Trophoblast cell (in vitro differentiated cells and primary cell): ENCODE measurements around the gene CCT3.
A peak's percentile ranks its signal among the peaks of the same experiment; 100 is the strongest.
"Not testable (repeated sequence)": the region's sequence is repeated elsewhere in the genome, so short reads cannot be mapped to it uniquely, and the experiment has no call there.

Experiments
- DNase-seq, 2 donors: peaks; one replicate each; pipeline ENCODE4 v3.0.0-alpha.2; 2016
- H2AFZ ChIP-seq: 2 replicates; pipeline ENCODE4 v1.6.1; 2013; ENCODE audit warnings: low read length, moderate library complexity, mild to moderate bottlenecking; ENCODE audit not compliant: insufficient read depth, poor library complexity
- H2AK5ac ChIP-seq: 2 replicates; pipeline ENCODE4 v1.6.1; 2013; ENCODE audit warnings: mild to moderate bottlenecking, low read length
- H2BK120ac ChIP-seq: 2 replicates; pipeline ENCODE4 v1.6.1; 2013; ENCODE audit warnings: low read length, mild to moderate bottlenecking, moderate library complexity; ENCODE audit not compliant: insufficient read depth, poor library complexity
- H2BK12ac ChIP-seq: 2 replicates; pipeline ENCODE4 v1.6.1; 2013; ENCODE audit warnings: mild to moderate bottlenecking, low read length, moderate library complexity
- H2BK5ac ChIP-seq: 2 replicates; pipeline ENCODE4 v1.6.1; 2013; ENCODE audit warnings: low read length, low read depth, moderate library complexity, mild to moderate bottlenecking; ENCODE audit not compliant: poor library complexity
- H3K14ac ChIP-seq: 2 replicates; pipeline ENCODE4 v1.6.1; 2013; ENCODE audit warnings: mild to moderate bottlenecking, low read length
- H3K18ac ChIP-seq: 2 replicates; pipeline ENCODE4 v1.6.1; 2013; ENCODE audit warnings: mild to moderate bottlenecking, low read length
- H3K23ac ChIP-seq: 2 replicates; pipeline ENCODE4 v1.6.1; 2013; ENCODE audit warnings: low read length
- H3K27ac ChIP-seq: 2 replicates; pipeline ENCODE4 v1.5.1; 2013; ENCODE audit warnings: low read depth, mild to moderate bottlenecking, inconsistent platforms, low read length, moderate library complexity
- H3K27me3 ChIP-seq: 2 replicates; pipeline ENCODE4 v1.6.1; 2013; ENCODE audit warnings: inconsistent platforms, mild to moderate bottlenecking, low read length, moderate library complexity; ENCODE audit not compliant: insufficient read depth
- H3K36me3 ChIP-seq, 2 experiments: 1 replicate in 1 of 2; 2 replicates in 1 of 2; pipeline ENCODE4 v1.6.1; 2013; ENCODE audit warnings: low read length in 2 of 2, mild to moderate bottlenecking in 2 of 2, moderate library complexity in 1 of 2; ENCODE audit not compliant: insufficient read depth in 2 of 2, control insufficient read depth in 1 of 2
- H3K4ac ChIP-seq: 2 replicates; pipeline ENCODE4 v1.6.1; 2013; ENCODE audit warnings: low read depth, mild to moderate bottlenecking, low read length, moderate library complexity
- H3K4me1 ChIP-seq, 2 experiments: 1 replicate in 1 of 2; 2 replicates in 1 of 2; pipeline ENCODE4 v1.6.1; 2013; ENCODE audit warnings: low read length in 2 of 2, mild to moderate bottlenecking in 2 of 2, moderate library complexity in 1 of 2; ENCODE audit not compliant: insufficient read depth in 2 of 2, control insufficient read depth in 1 of 2
- H3K4me2 ChIP-seq: 2 replicates; pipeline ENCODE4 v1.6.1; 2013; ENCODE audit warnings: inconsistent platforms, mild to moderate bottlenecking, low read length, moderate library complexity
- H3K4me3 ChIP-seq: 2 replicates; pipeline ENCODE4 v1.5.1; 2013; ENCODE audit warnings: mild to moderate bottlenecking, low read depth, low read length, inconsistent platforms
- H3K79me1 ChIP-seq: one replicate; pipeline ENCODE4 v1.6.1; 2013; ENCODE audit warnings: low read length
- H3K79me2 ChIP-seq: 2 replicates; pipeline ENCODE4 v1.6.1; 2013; ENCODE audit warnings: low read length, mild to moderate bottlenecking; ENCODE audit not compliant: control insufficient read depth, insufficient read depth, poor library complexity
- H3K9ac ChIP-seq: 2 replicates; pipeline ENCODE4 v1.6.1; 2013; ENCODE audit warnings: mild to moderate bottlenecking, low read length
- H3K9me3 ChIP-seq: 2 replicates; pipeline ENCODE4 v1.6.1; 2013; ENCODE audit warnings: low read depth, mild to moderate bottlenecking, control low read depth, inconsistent platforms, low read length; ENCODE audit not compliant: insufficient read depth
- H4K12ac ChIP-seq: 2 replicates; pipeline ENCODE4 v1.6.1; 2013; ENCODE audit warnings: low read depth, mild to moderate bottlenecking, low read length, moderate library complexity
- H4K8ac ChIP-seq: 2 replicates; pipeline ENCODE4 v1.6.1; 2013; ENCODE audit warnings: low read depth, mild to moderate bottlenecking, low read length, moderate library complexity
- H4K91ac ChIP-seq: one replicate; pipeline ENCODE4 v1.6.1; 2013; ENCODE audit warnings: low read depth, mild to moderate bottlenecking, low read length, moderate library complexity
- whole genome bisulfite sequencing: extraction: QIAGEN DNeasy Blood & Tissue Kit; methylation state at CpG from one replicate; pipeline ENCODE4 v1.1.7; 2013; ENCODE audit warnings: missing lambda C conversion rate; ENCODE audit not compliant: insufficient read length, insufficient coverage; ENCODE audit errors: extremely low coverage; 5-methylcytosine and 5-hydroxymethylcytosine counted together

Gene CCT3

DNA sequence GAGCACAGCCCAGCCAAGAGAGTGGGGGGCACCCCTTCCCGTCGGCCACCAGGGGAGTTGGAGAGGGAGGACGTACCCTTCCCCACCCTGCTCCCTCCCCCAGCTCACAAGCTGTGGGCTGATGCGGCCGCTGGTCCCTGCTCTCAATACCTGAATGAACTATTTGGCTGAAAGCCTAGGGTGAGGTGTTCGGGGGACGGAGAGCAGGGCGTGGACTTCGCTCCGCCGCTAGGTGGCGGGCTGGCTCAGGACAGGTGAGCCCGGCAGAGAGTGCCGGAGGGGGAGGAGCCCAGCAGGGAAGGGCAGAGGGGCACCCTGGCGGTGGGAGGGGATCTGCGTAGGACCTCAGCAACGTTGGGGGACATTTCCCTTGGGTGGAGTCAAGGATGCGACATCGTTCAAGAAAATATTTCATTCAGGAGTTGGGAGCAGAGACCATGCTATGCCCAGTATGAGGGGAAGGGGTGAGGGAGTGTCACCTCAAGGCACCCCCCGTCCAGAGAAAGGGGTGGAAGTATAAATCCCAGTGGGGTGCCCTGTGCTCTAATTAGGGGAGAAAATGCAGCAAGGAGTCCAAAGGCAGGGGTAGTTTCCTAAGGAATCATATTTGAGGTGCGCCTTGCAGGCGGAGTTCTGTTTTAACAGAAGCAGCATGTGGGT, 18.9 kb upstream of the CCT3 start:
- no CpG with 5 or more reads among the region's 22 CpGs for WGBS
- Histone ChIP-seq H2BK5ac (no peak overlapping the region), H2AFZ (peak overlapping the region; percentile 11), H3K9ac (no peak overlapping the region), H3K4me2 (peak overlapping the region; percentile 54), H3K36me3 (no peaks in the 10 kb centered on the region), H3K79me1 (peaks cover 2% of the 10 kb centered on the region), H3K23ac (no peak overlapping the region), H3K14ac (no peak overlapping the region), H3K4ac (no peak overlapping the region), H3K18ac (no peak overlapping the region), H3K9me3 (no peaks in the 10 kb centered on the region), H3K4me3 (no peak overlapping the region), H4K8ac (peak overlapping the region; percentile 19), H3K79me2 (no peaks in the 10 kb centered on the region), H4K91ac (no peak overlapping the region), H3K27ac (no peak overlapping the region), H2BK120ac (no peak overlapping the region), H2AK5ac (no peak overlapping the region), H2BK12ac (peak overlapping the region; percentile 64), H3K4me1 (peaks cover 2 to 5% of the 10 kb centered on the region in 2 experiments), H3K27me3 (no peaks in the 10 kb centered on the region), H4K12ac (no peak overlapping the region)
- DNase-seq: peak; percentile 64 to 67

DNA sequence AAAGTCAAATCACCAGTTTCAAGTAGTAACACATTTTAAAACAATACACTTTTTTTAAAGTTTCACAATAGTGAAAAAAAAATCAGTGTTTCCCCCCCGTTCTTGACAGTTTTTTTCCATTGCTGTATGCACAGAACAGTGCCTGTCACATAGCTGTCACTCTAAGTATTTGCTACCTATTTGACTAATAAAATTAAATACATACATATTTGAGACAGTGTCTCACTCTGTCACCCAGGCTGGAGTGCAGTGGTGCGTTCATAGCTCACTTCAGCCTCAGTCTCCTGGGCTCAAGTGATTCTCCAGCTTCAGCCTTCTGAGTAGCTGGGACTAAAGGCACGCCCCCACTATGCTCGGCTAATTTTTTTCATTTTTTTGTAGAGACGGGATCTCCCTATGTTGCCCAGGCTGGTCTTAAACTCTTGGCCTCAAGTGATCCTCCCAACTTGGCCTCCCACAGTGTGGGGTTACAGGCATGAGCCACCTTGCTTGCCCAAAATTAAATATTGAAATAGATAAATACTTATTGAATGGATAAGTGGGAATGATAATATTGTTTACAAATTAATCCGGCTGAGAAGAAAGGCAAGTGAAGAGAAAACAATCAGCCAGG, 18.3 kb upstream of the CCT3 start:
- Histone ChIP-seq H2BK5ac (no peak overlapping the region), H3K18ac (no peak overlapping the region), H3K27me3 (no peaks in the 10 kb centered on the region), H3K4ac (no peak overlapping the region), H2BK12ac (peak overlapping the region; percentile 64), H3K23ac (no peak overlapping the region), H2AFZ (peak overlapping the region; percentile 11), H3K79me2 (no peaks in the 10 kb centered on the region), H3K9me3 (no peaks in the 10 kb centered on the region), H3K4me3 (no peak overlapping the region), H3K9ac (no peak overlapping the region), H4K91ac (no peak overlapping the region), H3K27ac (no peak overlapping the region), H4K8ac (no peak overlapping the region), H3K4me1 (peaks cover 2 to 5% of the 10 kb centered on the region in 2 experiments), H3K4me2 (no peak overlapping the region), H3K36me3 (no peaks in the 10 kb centered on the region), H4K12ac (no peak overlapping the region), H3K14ac (no peak overlapping the region), H2BK120ac (no peak overlapping the region), H3K79me1 (peaks cover 2% of the 10 kb centered on the region), H2AK5ac (no peak overlapping the region)
- WGBS: no CpG with 5 or more reads among the region's 6 CpGs
- DNase-seq: no peak

DNA sequence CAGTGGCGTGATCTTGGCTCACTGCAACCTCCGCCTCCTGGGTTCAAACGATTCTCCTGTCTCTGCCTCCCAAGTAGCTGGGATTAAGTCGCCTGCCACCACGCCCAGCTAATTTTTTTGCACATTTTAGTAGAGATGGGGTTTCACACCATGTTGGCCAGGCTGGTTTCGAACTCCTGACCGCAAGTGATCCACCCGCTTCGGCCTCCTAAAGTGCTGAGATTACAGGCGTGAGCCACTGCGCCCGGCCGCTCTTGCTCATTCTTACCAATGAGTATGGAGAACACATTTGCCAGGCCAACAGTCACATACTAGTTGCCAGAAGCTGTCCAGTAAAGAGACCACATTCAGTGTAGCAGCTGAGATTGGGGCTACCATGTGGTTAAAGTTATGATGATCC, 14.4 kb upstream of the CCT3 start:
- not testable (repeated sequence) for DNase-seq, H3K23ac ChIP-seq, H3K79me1 ChIP-seq, H2AFZ ChIP-seq, H3K4me2 ChIP-seq, H3K18ac ChIP-seq, H2BK12ac ChIP-seq, H3K36me3 ChIP-seq, H3K9me3 ChIP-seq, H4K91ac ChIP-seq, H3K14ac ChIP-seq, H3K27ac ChIP-seq, H2BK5ac ChIP-seq, H3K9ac ChIP-seq, H3K4me1 ChIP-seq, H4K8ac ChIP-seq, H3K27me3 ChIP-seq, H2BK120ac ChIP-seq, H3K4ac ChIP-seq, H2AK5ac ChIP-seq, H4K12ac ChIP-seq, H3K4me3 ChIP-seq, H3K79me2 ChIP-seq
- no CpG with 5 or more reads among the region's 13 CpGs for WGBS

DNA sequence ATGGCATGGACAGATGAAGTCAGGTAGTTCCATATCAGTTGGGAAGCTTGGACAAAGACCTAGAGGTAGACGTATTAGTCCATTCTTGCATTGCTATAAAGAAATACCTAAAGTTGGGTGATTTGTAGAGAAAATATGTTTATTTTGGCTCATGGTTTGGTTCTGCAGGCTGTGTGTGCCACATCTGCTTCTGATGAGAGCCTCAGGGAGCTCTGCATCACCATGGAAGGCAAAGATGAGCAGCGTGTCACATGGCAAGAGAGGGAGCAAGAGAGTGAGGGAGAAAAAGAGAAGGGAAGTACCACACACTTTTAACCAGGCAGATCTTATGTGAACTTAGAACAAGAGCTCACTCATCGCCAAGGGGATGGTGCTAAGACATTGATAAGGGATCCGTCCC, 9.2 kb upstream of the CCT3 start:
- H3K23ac ChIP-seq: no peak overlapping the region
- H3K9me3 ChIP-seq: no peaks in the 10 kb centered on the region
- H3K4ac ChIP-seq: no peak overlapping the region
- H3K4me3 ChIP-seq: no peak overlapping the region
- no peak overlapping the region for H2BK12ac ChIP-seq
- H4K91ac ChIP-seq: no peak overlapping the region
- H3K18ac ChIP-seq: no peak overlapping the region
- H3K79me1 ChIP-seq: no peaks in the 10 kb centered on the region
- H3K9ac ChIP-seq: no peak overlapping the region
- no peak for DNase-seq
- no peak overlapping the region for H3K27ac ChIP-seq
- no peak overlapping the region for H2AK5ac ChIP-seq
- no peaks in the 10 kb centered on the region for H3K36me3 ChIP-seq
- no peaks in the 10 kb centered on the region for H3K27me3 ChIP-seq
- H3K4me2 ChIP-seq: no peak overlapping the region
- H2BK120ac ChIP-seq: no peak overlapping the region
- no peaks in the 10 kb centered on the region for H3K79me2 ChIP-seq
- H3K14ac ChIP-seq: no peak overlapping the region
- H4K12ac ChIP-seq: no peak overlapping the region
- no peak overlapping the region for H2AFZ ChIP-seq
- no peak overlapping the region for H2BK5ac ChIP-seq
- no CpG with 5 or more reads among the region's 4 CpGs for WGBS
- H4K8ac ChIP-seq: no peak overlapping the region
- peaks cover 0 to 2% of the 10 kb centered on the region in 2 experiments for H3K4me1 ChIP-seq
